Adipocyte (in vitro differentiated cells): ENCODE data around the gene PKD2L1.

ENCODE experiments used
- DNase-seq: peaks from one replicate; pipeline ENCODE4 v3.0.0-alpha.2; 2015; ENCODE audit warnings: low read depth
- H3K27me3 ChIP-seq: replicated peaks from 2 replicates; pipeline ENCODE4 v1.7.0; 2013; ENCODE audit warnings: mild to moderate bottlenecking, low read length, moderate library complexity; ENCODE audit not compliant: control insufficient read depth, insufficient read depth
- H3K36me3 ChIP-seq: 2 replicates; pipeline ENCODE4 v1.7.0; 2013; ENCODE audit warnings: low read length, mild to moderate bottlenecking, moderate library complexity; ENCODE audit not compliant: control insufficient read depth, insufficient read depth, severe bottlenecking
- H3K4me1 ChIP-seq: 2 replicates; pipeline ENCODE4 v1.7.0; 2013; ENCODE audit warnings: mild to moderate bottlenecking, low read length, moderate library complexity; ENCODE audit not compliant: control insufficient read depth, insufficient read depth
- H3K4me3 ChIP-seq: 2 replicates; pipeline ENCODE4 v1.7.0; 2013; ENCODE audit warnings: mild to moderate bottlenecking, low read length, moderate library complexity
- H3K9ac ChIP-seq: 2 replicates; pipeline ENCODE4 v1.7.0; 2013; ENCODE audit warnings: mild to moderate bottlenecking, low read length, moderate library complexity
- H3K9me3 ChIP-seq: 2 replicates; pipeline ENCODE4 v1.7.0; 2013; ENCODE audit warnings: mild to moderate bottlenecking, low read length, moderate library complexity; ENCODE audit not compliant: control insufficient read depth

PKD2L1 gene

DNA sequence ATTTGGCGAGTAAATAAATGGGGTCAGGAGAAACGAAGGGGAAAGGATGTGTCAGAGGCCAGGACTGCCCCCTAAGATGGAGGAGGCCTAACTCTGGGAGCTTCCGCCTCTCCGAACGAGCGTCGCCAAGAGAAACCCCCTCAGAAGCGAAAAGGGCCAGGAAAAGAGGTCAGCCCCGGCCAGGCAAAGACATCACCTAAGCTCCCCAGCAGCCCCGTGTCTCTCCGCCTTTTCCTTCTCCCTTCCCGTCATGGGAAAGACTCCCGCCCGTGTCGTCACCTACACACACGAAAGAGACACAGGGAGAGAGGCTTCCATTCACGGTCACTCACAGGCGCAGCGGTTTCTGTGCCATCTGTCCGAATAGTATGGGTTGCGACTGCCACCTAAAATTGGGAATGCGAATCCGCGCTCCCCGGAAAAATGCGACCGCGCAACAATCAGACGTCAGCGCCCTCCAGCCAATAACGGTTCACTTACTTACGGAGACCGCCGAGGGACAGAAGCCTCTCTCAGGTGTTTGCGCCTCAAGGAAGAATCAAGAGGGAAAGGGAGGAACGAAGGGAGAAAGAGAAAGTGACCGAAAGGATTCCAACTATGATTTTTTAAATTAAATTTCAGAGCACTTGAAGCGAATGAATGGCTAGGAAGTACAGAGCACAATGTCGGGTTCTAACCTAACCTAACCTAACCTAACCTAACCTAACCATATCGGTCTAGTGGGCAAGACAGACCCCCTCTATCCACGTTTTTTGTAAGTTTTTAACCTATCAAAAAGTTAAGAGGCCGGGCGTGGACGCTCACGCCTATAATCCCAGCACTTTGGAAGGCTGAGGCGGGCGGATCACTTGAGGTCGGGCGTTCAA lies 62.6 kb downstream of the PKD2L1 start, which contains the start of gene CWF19L1:
Gene CWF19L1, minus strand, starts transcription at position 400 of the 866 bp plus-strand sequence. Its CDS starts 45 bp downstream, at position 355.
- Histone ChIP-seq H3K9me3 (no peaks in the 10 kb centered on the region), H3K4me1 (peaks cover 7% of the 10 kb centered on the region), H3K4me3 (peak within 1 kb of the TSS; percentile 100), H3K9ac (peak within 1 kb of the TSS; percentile 97), H3K36me3 (peaks cover 3% of the 10 kb centered on the region), H3K27me3 (no peaks in the 10 kb centered on the region)
- DNase-seq: peak; percentile 93

DNA sequence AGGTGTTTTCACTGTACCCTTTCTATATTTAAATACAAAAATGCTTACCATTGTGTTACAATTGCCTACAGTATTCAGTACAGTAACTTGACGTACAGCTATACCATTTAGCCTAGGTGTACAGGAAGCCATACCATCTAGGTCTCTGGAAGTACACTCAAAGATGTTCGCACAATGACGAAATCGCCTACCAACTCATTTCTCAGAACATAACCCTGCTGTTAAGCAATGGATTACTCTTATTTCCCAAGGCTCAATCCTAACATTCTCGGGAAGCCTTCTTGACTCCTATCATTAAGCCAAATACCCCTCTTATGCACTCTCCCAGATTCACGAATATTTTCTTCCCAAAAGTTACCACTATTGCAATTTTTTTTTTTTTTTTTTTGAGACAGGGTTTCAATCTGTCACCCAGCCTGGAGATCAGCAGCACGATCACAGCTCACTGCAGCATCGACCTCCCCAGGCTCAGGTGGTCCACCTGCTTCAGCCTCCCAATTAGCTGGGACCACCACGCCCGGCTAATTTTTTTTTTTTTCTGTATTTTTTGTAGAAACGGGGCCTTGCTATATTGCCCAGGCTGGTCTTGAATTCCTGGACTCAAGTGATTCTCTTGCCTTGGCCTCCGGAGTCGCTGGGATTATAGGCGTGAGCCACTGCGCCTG lies 64.1 kb downstream of the PKD2L1 start:
- H3K4me1 ChIP-seq: peaks cover 7% of the 10 kb centered on the region
- H3K27me3 ChIP-seq: no peaks in the 10 kb centered on the region
- H3K9me3 ChIP-seq: no peaks in the 10 kb centered on the region
- H3K4me3 ChIP-seq: peak overlapping the region; percentile 100
- no peak overlapping the region for H3K9ac ChIP-seq
- H3K36me3 ChIP-seq: peaks cover 8% of the 10 kb centered on the region
- DNase-seq: peak; percentile 13

- H3K27me3 ChIP-seq: no peaks in the 10 kb centered on the region
- H3K36me3 ChIP-seq: peaks cover 83% of the 10 kb centered on the region
- H3K4me1 ChIP-seq: no peaks in the 10 kb centered on the region
- H3K4me3 ChIP-seq: no peak overlapping the region
- H3K9ac ChIP-seq: no peak overlapping the region
- H3K9me3 ChIP-seq: no peaks in the 10 kb centered on the region
- DNase-seq: no peak
Observed at GRCh38 chr10:100254191-100254590, 75.8 kb downstream of the PKD2L1 start.

- DNase-seq: no peak
- H3K4me1 ChIP-seq: no peaks in the 10 kb centered on the region
- no peaks in the 10 kb centered on the region for H3K9me3 ChIP-seq
- no peak overlapping the region for H3K9ac ChIP-seq
- peaks cover 86% of the 10 kb centered on the region for H3K36me3 ChIP-seq
- H3K27me3 ChIP-seq: no peaks in the 10 kb centered on the region
- no peak overlapping the region for H3K4me3 ChIP-seq
Observed at GRCh38 chr10:100253041-100253440, 77.0 kb downstream of the PKD2L1 start.

- Histone ChIP-seq H3K4me3 (no peak overlapping the region), H3K9me3 (no peaks in the 10 kb centered on the region), H3K36me3 (peaks cover 88% of the 10 kb centered on the region), H3K4me1 (no peaks in the 10 kb centered on the region), H3K27me3 (no peaks in the 10 kb centered on the region), H3K9ac (no peak overlapping the region)
- DNase-seq: no peak
Observed at GRCh38 chr10:100248820-100249219, 81.2 kb downstream of the PKD2L1 start.

DNA sequence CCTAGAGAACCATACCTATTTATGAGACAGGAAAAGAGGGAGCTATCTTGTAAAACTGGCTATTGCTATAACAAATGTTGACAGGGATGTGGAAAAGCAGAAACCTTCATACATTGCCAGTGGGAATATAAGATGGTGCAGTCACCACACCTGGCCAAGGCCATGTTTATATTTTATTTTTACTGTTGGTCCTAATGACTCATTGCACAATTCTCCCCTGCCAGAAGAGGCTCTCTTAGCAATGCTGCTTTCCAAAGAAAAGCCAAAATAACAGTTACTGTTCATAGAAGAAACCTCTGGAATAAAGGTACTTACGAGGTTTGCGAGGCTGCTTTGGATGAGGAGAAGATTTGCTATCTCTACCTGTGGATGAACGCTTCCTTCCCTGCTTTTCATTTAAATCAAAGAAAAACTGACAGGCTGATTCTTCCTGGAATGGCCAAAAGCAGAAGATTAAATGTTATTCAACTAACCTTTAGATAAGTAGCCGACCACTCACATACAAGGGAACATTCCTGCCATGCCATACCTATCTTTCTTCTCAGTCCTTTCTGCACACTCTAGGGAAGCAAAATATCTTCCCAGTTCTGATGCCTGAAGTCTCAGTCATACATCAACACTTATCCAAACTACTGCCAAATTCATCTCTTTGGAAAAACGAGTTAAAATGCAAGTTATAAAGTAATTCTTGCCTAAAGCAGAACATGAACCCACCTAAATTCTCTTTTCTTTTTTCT lies 84.4 kb downstream of the PKD2L1 start:
- H3K4me3 ChIP-seq: no peak overlapping the region
- H3K27me3 ChIP-seq: no peaks in the 10 kb centered on the region
- DNase-seq: peak; percentile 5
- no peak overlapping the region for H3K9ac ChIP-seq
- H3K4me1 ChIP-seq: no peaks in the 10 kb centered on the region
- H3K9me3 ChIP-seq: no peaks in the 10 kb centered on the region
- peaks cover 89% of the 10 kb centered on the region for H3K36me3 ChIP-seq

DNA sequence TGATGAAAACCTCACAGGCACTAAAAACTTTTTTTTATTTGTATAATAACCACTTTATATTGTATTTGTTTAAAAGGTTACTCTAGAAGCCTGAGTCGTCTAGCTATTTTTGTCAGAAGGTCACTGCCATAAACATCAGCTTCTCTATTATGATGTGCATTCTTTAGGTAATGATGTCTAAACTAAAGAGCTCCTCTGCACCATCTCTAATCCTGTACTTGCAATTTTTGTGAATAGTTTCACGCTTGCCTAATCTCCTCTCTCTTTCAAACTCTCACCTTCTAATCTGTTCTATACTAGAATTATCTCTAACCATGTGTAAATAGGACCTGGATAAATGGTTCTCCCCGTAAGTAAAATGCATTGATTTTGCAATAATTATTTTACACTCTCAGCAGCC lies 90.2 kb downstream of the PKD2L1 start:
- Histone ChIP-seq H3K4me3 (no peak overlapping the region), H3K36me3 (peaks cover 84% of the 10 kb centered on the region), H3K9me3 (no peaks in the 10 kb centered on the region), H3K4me1 (no peaks in the 10 kb centered on the region), H3K27me3 (no peaks in the 10 kb centered on the region), H3K9ac (no peak overlapping the region)
- no peak for DNase-seq

GRCh38 chr10:100238429-100238828 lies 91.6 kb downstream of the PKD2L1 start:
- Histone ChIP-seq H3K36me3 (peaks cover 86% of the 10 kb centered on the region), H3K27me3 (no peaks in the 10 kb centered on the region), H3K4me1 (no peaks in the 10 kb centered on the region), H3K4me3 (no peak overlapping the region), H3K9me3 (no peaks in the 10 kb centered on the region), H3K9ac (no peak overlapping the region)
- no peak for DNase-seq
